Measurements from ENCODE around the gene PIGP. TPM values are rescaled to one million over a fixed set of nuclear protein-coding genes. Genes with fewer than 3 reads are reported as not detected.

PIGP gene
- total RNA-seq, 3 donors from 2014 or later: 14.7 to 29.6 (median 25.5) TPM

- TF ChIP-seq POLR2AphosphoS5 (IDR thresholded peaks at IDR 0.05): no peak
- no peak for TF ChIP-seq CTCF (IDR thresholded peaks at IDR 0.05)
- no peak for TF ChIP-seq POLR2A (IDR thresholded peaks at IDR 0.05)
- intact Hi-C loops (cut with DNase I; ENCODE audit: low total_unique reads): no loop called here
- Histone ChIP-seq H3K36me3 (no peaks in the 10 kb centered on the region), H3K9me3 (peaks cover 0 to 11% of the 10 kb centered on the region in 2 donors), H3K4me1 (no peaks in the 10 kb centered on the region), H3K4me3 (no peak overlapping the region), H3K27me3 (no peaks in the 10 kb centered on the region), H3K27ac (no peak overlapping the region)
- no peak for DNase-seq (ENCODE audit: low spot score in 2 of 2)
These were observed 9.5 kb upstream of the PIGP start for GRCh38 chr21:37082375-37082774.

- no peaks in the 10 kb centered on the region for H3K27me3 ChIP-seq
- TF ChIP-seq CTCF (IDR thresholded peaks at IDR 0.05) (no peak), POLR2A (IDR thresholded peaks at IDR 0.05) (no peak), POLR2AphosphoS5 (IDR thresholded peaks at IDR 0.05) (no peak)
- H3K4me3 ChIP-seq: no peak overlapping the region
- H3K36me3 ChIP-seq: no peaks in the 10 kb centered on the region
- peaks cover 0 to 11% of the 10 kb centered on the region in 2 donors for H3K9me3 ChIP-seq
- no peak for DNase-seq (ENCODE audit: low spot score in 2 of 2)
- no peaks in the 10 kb centered on the region for H3K4me1 ChIP-seq
- intact Hi-C loops (cut with DNase I; ENCODE audit: low total_unique reads): no loop called here
- H3K27ac ChIP-seq: no peak overlapping the region
These were observed 6.4 kb upstream of the PIGP start for GRCh38 chr21:37079211-37079824.

- H3K9me3 ChIP-seq: peaks cover 0 to 11% of the 10 kb centered on the region in 2 donors
- no peak for DNase-seq (ENCODE audit: low spot score in 2 of 2)
- H3K27ac ChIP-seq: no peak overlapping the region
- no peak for TF ChIP-seq POLR2A (IDR thresholded peaks at IDR 0.05)
- no peak for TF ChIP-seq POLR2AphosphoS5 (IDR thresholded peaks at IDR 0.05)
- no peak for TF ChIP-seq CTCF (IDR thresholded peaks at IDR 0.05)
- no peaks in the 10 kb centered on the region for H3K4me1 ChIP-seq
- no peak overlapping the region for H3K4me3 ChIP-seq
- H3K36me3 ChIP-seq: no peaks in the 10 kb centered on the region
- no peaks in the 10 kb centered on the region for H3K27me3 ChIP-seq
- intact Hi-C loops (cut with DNase I; ENCODE audit: low total_unique reads): no loop called here
These were observed 4.5 kb upstream of the PIGP start for GRCh38 chr21:37077403-37077802.

GRCh38 chr21:37076087-37076850 lies 3.4 kb upstream of the PIGP start:
- no peak for TF ChIP-seq POLR2A (IDR thresholded peaks at IDR 0.05)
- TF ChIP-seq POLR2AphosphoS5 (IDR thresholded peaks at IDR 0.05): no peak
- no peak for TF ChIP-seq CTCF (IDR thresholded peaks at IDR 0.05)
- Histone ChIP-seq H3K9me3 (peaks cover 0 to 11% of the 10 kb centered on the region in 2 donors), H3K4me1 (no peaks in the 10 kb centered on the region), H3K36me3 (no peaks in the 10 kb centered on the region), H3K27me3 (no peaks in the 10 kb centered on the region), H3K4me3 (no peak overlapping the region), H3K27ac (no peak overlapping the region)
- intact Hi-C loops (cut with DNase I; ENCODE audit: low total_unique reads): no loop called here
- no peak for DNase-seq (ENCODE audit: low spot score in 2 of 2)

- Histone ChIP-seq H3K4me3 (no peak overlapping the region), H3K27me3 (no peaks in the 10 kb centered on the region), H3K27ac (no peak overlapping the region), H3K36me3 (no peaks in the 10 kb centered on the region), H3K9me3 (peaks cover 0 to 11% of the 10 kb centered on the region in 2 donors), H3K4me1 (no peaks in the 10 kb centered on the region)
- intact Hi-C loops (cut with DNase I; ENCODE audit: low total_unique reads): no loop called here
- DNase-seq (ENCODE audit: low spot score in 2 of 2): no peak
- no peak for TF ChIP-seq POLR2A (IDR thresholded peaks at IDR 0.05)
- no peak for TF ChIP-seq CTCF (IDR thresholded peaks at IDR 0.05)
- no peak for TF ChIP-seq POLR2AphosphoS5 (IDR thresholded peaks at IDR 0.05)
These were observed 2.4 kb upstream of the PIGP start for GRCh38 chr21:37075214-37075770.

Data from breast epithelium (tissue), 4 donors.